Fibroblast of mammary gland (primary cell): Measurements from ENCODE around the gene LPIN2.

ENCODE experiments used
- DNase-seq: peaks from one replicate; pipeline ENCODE4 v3.0.0-alpha.2; 2010; ENCODE audit warnings: low read depth
- H3K4me3 ChIP-seq: 2 replicates; pipeline ENCODE4 v1.5.1; 2011; ENCODE audit warnings: low read depth, mild to moderate bottlenecking, low read length, moderate library complexity; ENCODE audit not compliant: control insufficient read depth
- TF ChIP-seq, protein P1 (sequence below): conservative IDR thresholded peaks from 2 replicates; pipeline ENCODE4 v1.5.1; 2011; ENCODE audit warnings: low read depth, low read length, inconsistent platforms; ENCODE audit not compliant: control insufficient read depth, insufficient read depth

LPIN2 gene

DNA sequence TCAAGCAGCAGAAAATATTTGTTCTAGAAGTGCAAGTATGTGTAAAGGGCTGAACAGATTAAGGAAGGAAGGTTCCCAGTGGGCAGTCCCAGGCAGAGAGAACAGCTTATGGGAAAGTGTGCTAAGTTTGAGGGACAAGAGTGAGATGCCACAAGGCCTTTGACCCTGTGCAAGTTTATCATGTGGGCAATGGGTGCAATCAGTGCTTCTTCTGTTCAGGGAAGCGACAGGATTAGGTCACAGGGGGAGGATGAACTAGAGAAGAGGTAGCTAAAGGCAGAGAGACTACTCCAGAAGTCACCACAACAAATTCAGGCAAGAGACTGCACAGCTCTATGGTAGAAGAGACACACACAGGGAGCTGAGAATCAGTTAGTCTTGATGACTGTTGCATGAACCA lies 44.3 kb downstream of the LPIN2 start:
- TF ChIP-seq, protein P1, sequence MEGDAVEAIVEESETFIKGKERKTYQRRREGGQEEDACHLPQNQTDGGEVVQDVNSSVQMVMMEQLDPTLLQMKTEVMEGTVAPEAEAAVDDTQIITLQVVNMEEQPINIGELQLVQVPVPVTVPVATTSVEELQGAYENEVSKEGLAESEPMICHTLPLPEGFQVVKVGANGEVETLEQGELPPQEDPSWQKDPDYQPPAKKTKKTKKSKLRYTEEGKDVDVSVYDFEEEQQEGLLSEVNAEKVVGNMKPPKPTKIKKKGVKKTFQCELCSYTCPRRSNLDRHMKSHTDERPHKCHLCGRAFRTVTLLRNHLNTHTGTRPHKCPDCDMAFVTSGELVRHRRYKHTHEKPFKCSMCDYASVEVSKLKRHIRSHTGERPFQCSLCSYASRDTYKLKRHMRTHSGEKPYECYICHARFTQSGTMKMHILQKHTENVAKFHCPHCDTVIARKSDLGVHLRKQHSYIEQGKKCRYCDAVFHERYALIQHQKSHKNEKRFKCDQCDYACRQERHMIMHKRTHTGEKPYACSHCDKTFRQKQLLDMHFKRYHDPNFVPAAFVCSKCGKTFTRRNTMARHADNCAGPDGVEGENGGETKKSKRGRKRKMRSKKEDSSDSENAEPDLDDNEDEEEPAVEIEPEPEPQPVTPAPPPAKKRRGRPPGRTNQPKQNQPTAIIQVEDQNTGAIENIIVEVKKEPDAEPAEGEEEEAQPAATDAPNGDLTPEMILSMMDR, result no peak
- H3K4me3 ChIP-seq, result no peak overlapping the region
- no peak for DNase-seq

- DNase-seq, result no peak
- H3K4me3 ChIP-seq, result no peak overlapping the region
- TF ChIP-seq, protein P1, result no peak
Observed at GRCh38 chr18:2967820-2968219, 45.1 kb downstream of the LPIN2 start.

DNA sequence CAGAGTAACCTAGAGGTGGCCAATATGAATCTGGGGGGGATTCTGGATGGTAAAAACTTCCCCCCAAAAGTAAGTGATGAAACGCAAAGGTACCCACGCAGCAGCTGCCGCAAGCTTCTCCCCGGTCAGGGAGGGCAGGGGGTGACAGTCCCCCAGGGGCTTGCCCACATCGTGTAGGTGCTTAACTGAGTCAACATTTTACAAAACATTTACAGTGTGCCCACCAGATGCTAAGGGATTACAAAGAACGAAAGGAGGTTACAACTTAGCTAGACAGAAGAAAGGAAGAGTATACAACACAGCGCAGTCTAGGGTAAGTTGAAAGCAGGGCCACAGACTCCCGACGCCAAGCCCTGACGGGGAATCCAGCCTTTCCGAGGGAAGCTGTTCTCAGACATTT lies 45.6 kb downstream of the LPIN2 start:
- H3K4me3 ChIP-seq, result no peak overlapping the region
- no peak for DNase-seq
- TF ChIP-seq, protein P1, result no peak

- no peak overlapping the region for H3K4me3 ChIP-seq
- no peak for DNase-seq
- TF ChIP-seq, protein P1, result no peak
Observed at GRCh38 chr18:2966560-2966959, 46.4 kb downstream of the LPIN2 start.

DNA sequence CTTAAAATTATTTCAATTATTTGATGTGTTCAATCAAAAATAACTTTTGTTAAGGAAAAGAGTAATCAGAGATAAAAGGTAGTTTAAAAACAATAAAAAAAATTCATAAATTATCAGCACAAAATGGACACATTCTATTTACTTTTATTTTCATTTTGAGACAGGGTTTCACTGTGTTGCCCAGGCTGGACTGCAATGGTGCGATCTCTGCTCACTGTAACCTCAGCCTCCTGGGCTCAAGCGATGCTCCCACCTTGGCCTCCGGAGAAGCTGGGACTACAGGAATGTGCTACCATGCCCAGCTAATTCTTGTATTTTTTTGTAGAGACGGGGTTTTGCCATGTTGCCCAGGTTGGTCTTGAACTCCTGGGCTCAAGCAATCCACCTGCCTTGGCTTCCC lies 47.1 kb downstream of the LPIN2 start:
- TF ChIP-seq, protein P1, result no peak
- no peak overlapping the region for H3K4me3 ChIP-seq
- DNase-seq, result no peak

GRCh38 chr18:2964361-2965010 lies 48.5 kb downstream of the LPIN2 start:
- TF ChIP-seq, protein P1, result no peak
- H3K4me3 ChIP-seq, result no peak overlapping the region

More at GRCh38 chr18:2964361-2965010, 48.5 kb downstream of the LPIN2 start:
- no peak for DNase-seq
